Uterus (tissue), 2 donors: Measurements from ENCODE around the gene BOLA3.

Experiments used
- CTCF ChIP-seq, 4 experiments: fragments of 200-600 bp in 2 of 4; fragments of 450-650 bp in 2 of 4; sonication (generic) in 2 of 4; IDR thresholded peaks; one replicate each; pipeline ENCODE4 v1.5.1; 2016 to 2019; ENCODE audit warnings: antibody characterized with exemption in 4 of 4, mild to moderate bottlenecking in 2 of 4, moderate library complexity in 1 of 4
- POLR2A ChIP-seq, 2 donors: fragments of 450-650 bp; IDR thresholded peaks; one replicate each; pipeline ENCODE4 v1.6.1; 2016; ENCODE audit warnings: antibody characterized with exemption in 2 of 2, mild to moderate bottlenecking in 1 of 2, moderate library complexity in 1 of 2

GRCh38 chr2:74109551-74109950, 38.2 kb downstream of the BOLA3 start:
- TF ChIP-seq CTCF (IDR thresholded peaks at IDR 0.05), result no peak
- TF ChIP-seq POLR2A (IDR thresholded peaks at IDR 0.05), result no peak
